Measurements from ENCODE around the gene FGF14. TPM values are rescaled to one million over a fixed set of nuclear protein-coding genes. Genes with fewer than 3 reads are reported as not detected.

Gene FGF14
- total and polyA plus RNA-seq, 2 experiments from 2014 or later: 0.03 TPM; not detected in 1

GRCh38 chr13:101898676-101899075 lies 503.2 kb downstream of the FGF14 start:
- Histone ChIP-seq H3K79me2 (replicated peaks; ENCODE audit: insufficient read depth) (no peaks in the 10 kb centered on the region), H2AFZ (no peak overlapping the region; the same call in 1 of the 2 replicates), H3K4me3 (no peak overlapping the region), H3F3A (replicated peaks; ENCODE audit: low read depth) (no peaks in the 10 kb centered on the region), H3K4me2 (no peak overlapping the region), H3K9me2 (ENCODE audit: insufficient read depth) (no peaks in the 10 kb centered on the region), H3K27ac (ENCODE audit: low read depth) (no peak overlapping the region), H3K36me3 (ENCODE audit: insufficient read depth) (no peaks in the 10 kb centered on the region), H4K20me1 (replicated peaks; ENCODE audit: insufficient read depth) (no peaks in the 10 kb centered on the region), H3K4me1 (ENCODE audit: insufficient read depth) (no peaks in the 10 kb centered on the region), H3K27me3 (ENCODE audit: insufficient read depth) (no peaks in the 10 kb centered on the region)
- ATAC-seq (no peak), DNase-seq (ENCODE audit: low spot score) (no peak)
- Mint-ChIP-seq H3K27me3 (ENCODE audit: insufficient read depth, low read depth, poor library complexity) (no peaks in the 10 kb centered on the region), H3K27ac (no peak overlapping the region), H3K4me1 (peaks cover 7% of the 10 kb centered on the region; the same call in 2 of the 3 replicates), H3K9me3 (no peaks in the 10 kb centered on the region), H3K4me3 (no peak overlapping the region), H3K36me3 (ENCODE audit: low read depth) (no peaks in the 10 kb centered on the region)
- TF ChIP-seq, protein P1, sequence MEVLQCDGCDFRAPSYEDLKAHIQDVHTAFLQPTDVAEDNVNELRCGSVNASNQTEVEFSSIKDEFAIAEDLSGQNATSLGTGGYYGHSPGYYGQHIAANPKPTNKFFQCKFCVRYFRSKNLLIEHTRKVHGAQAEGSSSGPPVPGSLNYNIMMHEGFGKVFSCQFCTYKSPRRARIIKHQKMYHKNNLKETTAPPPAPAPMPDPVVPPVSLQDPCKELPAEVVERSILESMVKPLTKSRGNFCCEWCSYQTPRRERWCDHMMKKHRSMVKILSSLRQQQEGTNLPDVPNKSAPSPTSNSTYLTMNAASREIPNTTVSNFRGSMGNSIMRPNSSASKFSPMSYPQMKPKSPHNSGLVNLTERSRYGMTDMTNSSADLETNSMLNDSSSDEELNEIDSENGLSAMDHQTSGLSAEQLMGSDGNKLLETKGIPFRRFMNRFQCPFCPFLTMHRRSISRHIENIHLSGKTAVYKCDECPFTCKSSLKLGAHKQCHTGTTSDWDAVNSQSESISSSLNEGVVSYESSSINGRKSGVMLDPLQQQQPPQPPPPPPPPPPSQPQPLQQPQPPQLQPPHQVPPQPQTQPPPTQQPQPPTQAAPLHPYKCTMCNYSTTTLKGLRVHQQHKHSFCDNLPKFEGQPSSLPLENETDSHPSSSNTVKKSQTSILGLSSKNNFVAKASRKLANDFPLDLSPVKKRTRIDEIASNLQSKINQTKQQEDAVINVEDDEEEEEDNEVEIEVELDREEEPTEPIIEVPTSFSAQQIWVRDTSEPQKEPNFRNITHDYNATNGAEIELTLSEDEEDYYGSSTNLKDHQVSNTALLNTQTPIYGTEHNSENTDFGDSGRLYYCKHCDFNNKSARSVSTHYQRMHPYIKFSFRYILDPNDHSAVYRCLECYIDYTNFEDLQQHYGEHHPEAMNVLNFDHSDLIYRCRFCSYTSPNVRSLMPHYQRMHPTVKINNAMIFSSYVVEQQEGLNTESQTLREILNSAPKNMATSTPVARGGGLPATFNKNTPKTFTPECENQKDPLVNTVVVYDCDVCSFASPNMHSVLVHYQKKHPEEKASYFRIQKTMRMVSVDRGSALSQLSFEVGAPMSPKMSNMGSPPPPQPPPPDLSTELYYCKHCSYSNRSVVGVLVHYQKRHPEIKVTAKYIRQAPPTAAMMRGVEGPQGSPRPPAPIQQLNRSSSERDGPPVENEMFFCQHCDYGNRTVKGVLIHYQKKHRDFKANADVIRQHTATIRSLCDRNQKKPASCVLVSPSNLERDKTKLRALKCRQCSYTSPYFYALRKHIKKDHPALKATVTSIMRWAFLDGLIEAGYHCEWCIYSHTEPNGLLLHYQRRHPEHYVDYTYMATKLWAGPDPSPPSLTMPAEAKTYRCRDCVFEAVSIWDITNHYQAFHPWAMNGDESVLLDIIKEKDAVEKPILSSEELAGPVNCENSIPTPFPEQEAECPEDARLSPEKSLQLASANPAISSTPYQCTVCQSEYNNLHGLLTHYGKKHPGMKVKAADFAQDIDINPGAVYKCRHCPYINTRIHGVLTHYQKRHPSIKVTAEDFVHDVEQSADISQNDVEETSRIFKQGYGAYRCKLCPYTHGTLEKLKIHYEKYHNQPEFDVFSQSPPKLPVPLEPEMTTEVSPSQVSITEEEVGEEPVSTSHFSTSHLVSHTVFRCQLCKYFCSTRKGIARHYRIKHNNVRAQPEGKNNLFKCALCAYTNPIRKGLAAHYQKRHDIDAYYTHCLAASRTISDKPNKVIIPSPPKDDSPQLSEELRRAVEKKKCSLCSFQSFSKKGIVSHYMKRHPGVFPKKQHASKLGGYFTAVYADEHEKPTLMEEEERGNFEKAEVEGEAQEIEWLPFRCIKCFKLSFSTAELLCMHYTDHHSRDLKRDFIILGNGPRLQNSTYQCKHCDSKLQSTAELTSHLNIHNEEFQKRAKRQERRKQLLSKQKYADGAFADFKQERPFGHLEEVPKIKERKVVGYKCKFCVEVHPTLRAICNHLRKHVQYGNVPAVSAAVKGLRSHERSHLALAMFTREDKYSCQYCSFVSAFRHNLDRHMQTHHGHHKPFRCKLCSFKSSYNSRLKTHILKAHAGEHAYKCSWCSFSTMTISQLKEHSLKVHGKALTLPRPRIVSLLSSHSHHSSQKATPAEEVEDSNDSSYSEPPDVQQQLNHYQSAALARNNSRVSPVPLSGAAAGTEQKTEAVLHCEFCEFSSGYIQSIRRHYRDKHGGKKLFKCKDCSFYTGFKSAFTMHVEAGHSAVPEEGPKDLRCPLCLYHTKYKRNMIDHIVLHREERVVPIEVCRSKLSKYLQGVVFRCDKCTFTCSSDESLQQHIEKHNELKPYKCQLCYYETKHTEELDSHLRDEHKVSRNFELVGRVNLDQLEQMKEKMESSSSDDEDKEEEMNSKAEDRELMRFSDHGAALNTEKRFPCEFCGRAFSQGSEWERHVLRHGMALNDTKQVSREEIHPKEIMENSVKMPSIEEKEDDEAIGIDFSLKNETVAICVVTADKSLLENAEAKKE (CRISPR knock-in tag; IDR thresholded peaks at IDR 0.05): no peak
- TF ChIP-seq NANOG (IDR thresholded peaks at IDR 0.05; ENCODE audit: borderline replicate concordance) (no peak), CTCF (conservative IDR thresholded peaks at IDR 0.05; ENCODE audit: low read depth in 2 of 2) (no peak), STAT1 (IDR thresholded peaks at IDR 0.05; ENCODE audit: unreplicated experiment) (no peak), ZNF114 (CRISPR knock-in tag; IDR thresholded peaks at IDR 0.05) (no peak), JUNB (IDR thresholded peaks at IDR 0.05; ENCODE audit: unreplicated experiment) (no peak), REST (IDR thresholded peaks at IDR 0.05; ENCODE audit: unreplicated experiment) (no peak), POLR2AphosphoS5 (IDR thresholded peaks at IDR 0.05; ENCODE audit: low read depth) (no peak), ZNF331 (CRISPR knock-in tag; IDR thresholded peaks at IDR 0.05; ENCODE audit: low read depth) (no peak), EZH2 (IDR thresholded peaks at IDR 0.05; ENCODE audit: low read depth, unreplicated experiment) (no peak), EZH2phosphoT487 (IDR thresholded peaks at IDR 0.05; ENCODE audit: unreplicated experiment) (no peak), CREB1 (CRISPR knock-in tag; IDR thresholded peaks at IDR 0.05; ENCODE audit: low read depth) (no peak)
- TF ChIP-seq, protein P2, sequence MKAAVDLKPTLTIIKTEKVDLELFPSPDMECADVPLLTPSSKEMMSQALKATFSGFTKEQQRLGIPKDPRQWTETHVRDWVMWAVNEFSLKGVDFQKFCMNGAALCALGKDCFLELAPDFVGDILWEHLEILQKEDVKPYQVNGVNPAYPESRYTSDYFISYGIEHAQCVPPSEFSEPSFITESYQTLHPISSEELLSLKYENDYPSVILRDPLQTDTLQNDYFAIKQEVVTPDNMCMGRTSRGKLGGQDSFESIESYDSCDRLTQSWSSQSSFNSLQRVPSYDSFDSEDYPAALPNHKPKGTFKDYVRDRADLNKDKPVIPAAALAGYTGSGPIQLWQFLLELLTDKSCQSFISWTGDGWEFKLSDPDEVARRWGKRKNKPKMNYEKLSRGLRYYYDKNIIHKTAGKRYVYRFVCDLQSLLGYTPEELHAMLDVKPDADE (IDR thresholded peaks at IDR 0.05): no peak

Data from GM23338 (cell line).